ENCODE data around the gene ROCK2.

DNA sequence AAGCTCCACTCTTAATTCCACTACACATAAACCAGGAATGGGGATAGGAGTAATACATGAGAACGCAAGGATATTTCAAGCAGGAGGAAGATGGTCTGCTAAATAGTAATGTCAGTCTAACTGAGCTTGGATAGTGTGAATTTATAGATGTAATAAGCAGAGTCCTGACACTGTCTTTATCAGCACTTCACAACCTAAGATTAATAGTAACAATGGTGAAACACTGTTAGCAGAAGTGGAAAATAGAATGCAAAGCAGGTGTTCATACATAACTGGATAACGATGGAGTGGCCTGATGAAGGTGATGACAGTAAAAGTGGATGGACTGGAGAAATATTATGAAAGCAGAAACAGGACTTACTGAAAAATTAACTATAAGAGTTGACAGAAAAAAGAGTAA lies 80.4 kb downstream of the ROCK2 start:
- TF ChIP-seq CTCF (IDR thresholded peaks at IDR 0.05) (no peak), POLR2AphosphoS5 (IDR thresholded peaks at IDR 0.05) (no peak), POLR2A (IDR thresholded peaks at IDR 0.05) (no peak)
